ENCODE results near the gene STK38. TPM values are rescaled to one million over a fixed set of nuclear protein-coding genes. Genes with fewer than 3 reads are reported as not detected.

Gene STK38
- total RNA-seq, 4 donors from 2014 or later, result 59.1 to 101 (median 86.4) TPM

DNA sequence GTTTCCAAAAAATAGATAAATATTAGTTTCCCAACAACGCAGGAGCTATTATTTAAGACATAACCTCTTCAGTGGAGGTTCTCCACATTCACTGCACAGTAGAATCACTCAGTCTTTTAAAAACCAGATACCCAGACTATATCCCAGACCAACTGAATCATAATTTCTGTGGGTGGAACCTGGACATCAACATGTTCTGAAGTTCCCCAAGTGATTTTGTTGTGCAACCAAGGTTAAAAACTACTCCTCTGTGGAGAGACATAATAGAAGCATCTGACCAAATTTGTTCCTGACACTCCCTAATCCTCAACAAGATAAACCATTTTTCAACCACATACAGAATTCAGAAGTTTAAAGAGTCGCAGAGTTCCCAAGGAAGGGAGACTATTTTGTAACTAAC, 42.3 kb downstream of the STK38 start:
- no peak for TF ChIP-seq POLR2AphosphoS5 (IDR thresholded peaks at IDR 0.05)
- no peak for TF ChIP-seq EP300 (IDR thresholded peaks at IDR 0.05; ENCODE audit: low read depth)
- TF ChIP-seq CTCF (IDR thresholded peaks at IDR 0.05), result no peak
- TF ChIP-seq POLR2A (IDR thresholded peaks at IDR 0.05), result no peak
- WGBS, 2 donors (ENCODE audit: low coverage in 1 of 2), result 90 to 95% methylated on average over 1 to 2 of the region's 2 CpGs
- Histone ChIP-seq H3K36me3 (peaks cover 0 to 12% (median under 1%) of the 10 kb centered on the region in 4 donors), H3K27me3 (no peaks in the 10 kb centered on the region), H3K4me3 (no peak overlapping the region), H3K4me1 (peaks cover 0 to 63% (median 29%) of the 10 kb centered on the region in 4 donors), H3K9me3 (no peaks in the 10 kb centered on the region), H3K27ac (peak overlapping the region; percentile 57 to 72 (median 66))
- in situ Hi-C loops (cut with MboI; ENCODE audit: low pct_ligation_motif_present in 1 of 4, low pct_unique_long_range_greater_than_20kb in 1 of 4, low sequenced_read_pairs in 3 of 4), result no loop called here
- intact Hi-C loops (cut with DNase I; ENCODE audit: low total_unique reads), result no loop called here
- DNase-seq, result no peak

GRCh38 chr6:36504181-36504580, 43.1 kb downstream of the STK38 start:
- no peak for DNase-seq
- in situ Hi-C loops (cut with MboI; ENCODE audit: low pct_ligation_motif_present in 1 of 4, low pct_unique_long_range_greater_than_20kb in 1 of 4, low sequenced_read_pairs in 3 of 4), result no loop called here
- no peak for TF ChIP-seq EP300 (IDR thresholded peaks at IDR 0.05; ENCODE audit: low read depth)
- no peak for TF ChIP-seq POLR2AphosphoS5 (IDR thresholded peaks at IDR 0.05)
- no peak for TF ChIP-seq POLR2A (IDR thresholded peaks at IDR 0.05)
- no peak for TF ChIP-seq CTCF (IDR thresholded peaks at IDR 0.05)
- Histone ChIP-seq H3K4me1 (peaks cover 0 to 57% (median 25%) of the 10 kb centered on the region in 4 donors), H3K4me3 (no peak overlapping the region), H3K36me3 (peaks cover 0 to 20% (median 4%) of the 10 kb centered on the region in 4 donors), H3K9me3 (no peaks in the 10 kb centered on the region), H3K27ac (peak overlapping the region; percentile 40 to 69 (median 58)), H3K27me3 (no peaks in the 10 kb centered on the region)
- intact Hi-C loops (cut with DNase I; ENCODE audit: low total_unique reads), result no loop called here
- WGBS, 2 donors (ENCODE audit: low coverage in 1 of 2), result 62 to 66% methylated on average over 3 of the region's 3 CpGs

DNA sequence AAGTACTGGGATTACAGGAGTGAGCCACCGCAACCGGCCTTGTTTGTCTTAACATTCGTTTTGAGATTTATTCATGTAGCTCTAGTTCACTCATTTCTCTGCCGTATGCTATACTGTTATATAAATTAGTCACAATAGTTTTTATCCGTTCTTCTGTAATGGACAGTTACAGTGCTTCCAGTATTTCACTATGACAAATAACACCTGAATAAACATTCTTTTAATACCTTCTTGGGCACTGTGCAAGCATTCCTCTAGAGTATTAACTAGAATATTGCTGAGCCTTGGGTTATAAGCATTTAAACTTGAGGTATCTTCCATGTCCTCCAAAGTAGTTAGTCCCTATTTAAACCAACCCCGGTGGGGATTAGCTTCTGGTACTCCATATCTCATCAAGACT, 45.6 kb downstream of the STK38 start:
- Histone ChIP-seq H3K4me1 (peaks cover 0 to 37% (median 21%) of the 10 kb centered on the region in 4 donors), H3K27me3 (no peaks in the 10 kb centered on the region), H3K9me3 (no peaks in the 10 kb centered on the region), H3K36me3 (peaks cover 0 to 44% (median 11%) of the 10 kb centered on the region in 4 donors), H3K27ac (no peak overlapping the region), H3K4me3 (no peak overlapping the region)
- DNase-seq, result no peak
- TF ChIP-seq POLR2AphosphoS5 (IDR thresholded peaks at IDR 0.05) (no peak), POLR2A (IDR thresholded peaks at IDR 0.05) (no peak), CTCF (IDR thresholded peaks at IDR 0.05) (no peak), EP300 (IDR thresholded peaks at IDR 0.05; ENCODE audit: low read depth) (no peak)
- WGBS, 2 donors (ENCODE audit: low coverage in 1 of 2), result 88 to 95% methylated on average over 4 to 6 of the region's 6 CpGs
- intact Hi-C loops (cut with DNase I; ENCODE audit: low total_unique reads), result no loop called here
- in situ Hi-C loops (cut with MboI; ENCODE audit: low pct_ligation_motif_present in 1 of 4, low pct_unique_long_range_greater_than_20kb in 1 of 4, low sequenced_read_pairs in 3 of 4), result no loop called here

DNA sequence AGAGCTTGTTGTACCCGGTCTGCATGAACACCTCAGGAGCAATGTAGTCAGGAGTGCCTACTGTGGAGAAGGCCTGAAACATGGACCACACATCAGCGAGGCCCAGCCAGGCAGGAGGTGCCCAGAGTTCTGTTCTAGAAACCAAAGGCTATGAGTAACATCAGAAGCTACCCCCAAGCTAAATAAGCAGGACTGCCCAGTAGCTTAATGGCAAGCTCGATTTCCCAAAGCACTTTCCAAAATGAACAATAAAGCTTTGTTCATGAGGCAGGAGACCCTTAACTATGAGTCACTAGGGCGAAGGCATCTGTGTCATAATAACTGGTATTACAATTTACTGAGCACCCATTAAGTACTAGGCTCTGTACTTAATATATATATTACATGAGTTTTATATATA, 47.4 kb downstream of the STK38 start:
- TF ChIP-seq EP300 (IDR thresholded peaks at IDR 0.05; ENCODE audit: low read depth) (no peak), POLR2AphosphoS5 (IDR thresholded peaks at IDR 0.05) (no peak), POLR2A (IDR thresholded peaks at IDR 0.05) (no peak), CTCF (IDR thresholded peaks at IDR 0.05) (no peak)
- WGBS, 2 donors (ENCODE audit: low coverage in 1 of 2), result 66% methylated on average over 4 of the region's 4 CpGs; no CpG with 5 or more reads in 1 of the 2 donors
- H3K27me3 ChIP-seq, result no peaks in the 10 kb centered on the region
- H3K27ac ChIP-seq, result no peak overlapping the region
- in situ Hi-C loops (cut with MboI; ENCODE audit: low pct_ligation_motif_present in 1 of 4, low pct_unique_long_range_greater_than_20kb in 1 of 4, low sequenced_read_pairs in 3 of 4), result no loop called here
- H3K36me3 ChIP-seq, result peaks cover 0 to 50% (median 17%) of the 10 kb centered on the region in 4 donors
- peaks cover 0 to 21% (median 10%) of the 10 kb centered on the region in 4 donors for H3K4me1 ChIP-seq
- no peak overlapping the region for H3K4me3 ChIP-seq
- no peak for DNase-seq
- H3K9me3 ChIP-seq, result no peaks in the 10 kb centered on the region
- intact Hi-C loops (cut with DNase I; ENCODE audit: low total_unique reads), result no loop called here
